Parathyroid adenoma (tissue), 2 donors: ENCODE data around the gene C19orf81.

Experiments used
- H2AFZ ChIP-seq: fragments of 300-600 bp; sonication (generic); one replicate; pipeline ENCODE4 v1.7.0; 2017; ENCODE audit warnings: antibody characterized with exemption, mild to moderate bottlenecking
- H3K27ac ChIP-seq: fragments of 300-600 bp; sonication (generic); one replicate; pipeline ENCODE4 v1.7.0; 2017
- H3K27me3 ChIP-seq: fragments of 300-600 bp; sonication (generic); one replicate; pipeline ENCODE4 v1.7.0; 2017; ENCODE audit warnings: low read length; ENCODE audit not compliant: control insufficient read depth, insufficient read depth
- H3K36me3 ChIP-seq: fragments of 300-600 bp; sonication (generic); one replicate; pipeline ENCODE4 v1.7.0; 2017; ENCODE audit warnings: low read length; ENCODE audit not compliant: control insufficient read depth, insufficient read depth
- H3K4me1 ChIP-seq: fragments of 300-600 bp; sonication (generic); one replicate; pipeline ENCODE4 v1.7.0; 2017; ENCODE audit warnings: control low read depth
- H3K4me2 ChIP-seq: fragments of 300-600 bp; sonication (generic); one replicate; pipeline ENCODE4 v1.7.0; 2017; ENCODE audit warnings: low read length
- H3K4me3 ChIP-seq: fragments of 300-600 bp; sonication (generic); one replicate; pipeline ENCODE4 v1.7.0; 2017; ENCODE audit warnings: low read depth, low read length
- H3K79me2 ChIP-seq: fragments of 300-600 bp; sonication (generic); one replicate; pipeline ENCODE4 v1.7.0; 2017; ENCODE audit warnings: control low read depth
- H3K9ac ChIP-seq: fragments of 300-600 bp; sonication (generic); one replicate; pipeline ENCODE4 v1.7.0; 2017; ENCODE audit warnings: mild to moderate bottlenecking
- H3K9me3 ChIP-seq: fragments of 300-600 bp; sonication (generic); one replicate; pipeline ENCODE4 v1.7.0; 2017; ENCODE audit warnings: low read length; ENCODE audit not compliant: control insufficient read depth
- TF ChIP-seq, protein P1 (sequence below): fragments of 300-600 bp; sonication (generic); IDR thresholded peaks from one replicate; pipeline ENCODE4 v1.7.0; 2017; ENCODE audit warnings: antibody characterized with exemption, mild to moderate bottlenecking
- donor health status: primary hyperparathyroidism.

C19orf81 gene

DNA sequence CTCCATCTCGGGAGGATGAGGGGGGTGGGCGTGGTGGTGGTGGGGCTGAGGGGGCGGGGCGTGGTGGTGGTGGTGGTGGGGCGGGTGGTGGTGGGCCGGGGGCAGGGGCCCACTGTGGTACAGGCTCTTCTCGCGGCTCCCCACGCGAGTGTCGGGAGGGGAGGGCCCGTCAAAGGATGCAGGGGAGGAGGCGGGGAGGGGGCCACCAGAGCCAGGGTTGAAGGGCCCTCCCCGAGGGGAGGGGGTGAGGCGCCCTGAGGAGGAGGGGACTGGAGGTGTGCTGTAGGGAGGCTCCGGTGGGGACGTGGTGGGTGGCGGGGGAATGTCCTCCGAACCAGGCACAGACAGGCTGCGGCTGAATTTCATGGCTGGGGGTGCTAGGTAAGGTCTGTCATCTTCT, 19.6 kb downstream of the C19orf81 start:
- no peaks in the 10 kb centered on the region for H3K79me2 ChIP-seq
- no peak overlapping the region for H3K27ac ChIP-seq
- H3K9ac ChIP-seq, result no peak overlapping the region
- no peak overlapping the region for H3K4me2 ChIP-seq
- no peak overlapping the region for H2AFZ ChIP-seq
- TF ChIP-seq, protein P1, sequence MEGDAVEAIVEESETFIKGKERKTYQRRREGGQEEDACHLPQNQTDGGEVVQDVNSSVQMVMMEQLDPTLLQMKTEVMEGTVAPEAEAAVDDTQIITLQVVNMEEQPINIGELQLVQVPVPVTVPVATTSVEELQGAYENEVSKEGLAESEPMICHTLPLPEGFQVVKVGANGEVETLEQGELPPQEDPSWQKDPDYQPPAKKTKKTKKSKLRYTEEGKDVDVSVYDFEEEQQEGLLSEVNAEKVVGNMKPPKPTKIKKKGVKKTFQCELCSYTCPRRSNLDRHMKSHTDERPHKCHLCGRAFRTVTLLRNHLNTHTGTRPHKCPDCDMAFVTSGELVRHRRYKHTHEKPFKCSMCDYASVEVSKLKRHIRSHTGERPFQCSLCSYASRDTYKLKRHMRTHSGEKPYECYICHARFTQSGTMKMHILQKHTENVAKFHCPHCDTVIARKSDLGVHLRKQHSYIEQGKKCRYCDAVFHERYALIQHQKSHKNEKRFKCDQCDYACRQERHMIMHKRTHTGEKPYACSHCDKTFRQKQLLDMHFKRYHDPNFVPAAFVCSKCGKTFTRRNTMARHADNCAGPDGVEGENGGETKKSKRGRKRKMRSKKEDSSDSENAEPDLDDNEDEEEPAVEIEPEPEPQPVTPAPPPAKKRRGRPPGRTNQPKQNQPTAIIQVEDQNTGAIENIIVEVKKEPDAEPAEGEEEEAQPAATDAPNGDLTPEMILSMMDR, result no peak
- H3K4me3 ChIP-seq, result no peak overlapping the region
- peaks cover 3% of the 10 kb centered on the region for H3K27me3 ChIP-seq
- H3K36me3 ChIP-seq, result no peaks in the 10 kb centered on the region
- H3K9me3 ChIP-seq, result no peaks in the 10 kb centered on the region
- H3K4me1 ChIP-seq, result no peaks in the 10 kb centered on the region

DNA sequence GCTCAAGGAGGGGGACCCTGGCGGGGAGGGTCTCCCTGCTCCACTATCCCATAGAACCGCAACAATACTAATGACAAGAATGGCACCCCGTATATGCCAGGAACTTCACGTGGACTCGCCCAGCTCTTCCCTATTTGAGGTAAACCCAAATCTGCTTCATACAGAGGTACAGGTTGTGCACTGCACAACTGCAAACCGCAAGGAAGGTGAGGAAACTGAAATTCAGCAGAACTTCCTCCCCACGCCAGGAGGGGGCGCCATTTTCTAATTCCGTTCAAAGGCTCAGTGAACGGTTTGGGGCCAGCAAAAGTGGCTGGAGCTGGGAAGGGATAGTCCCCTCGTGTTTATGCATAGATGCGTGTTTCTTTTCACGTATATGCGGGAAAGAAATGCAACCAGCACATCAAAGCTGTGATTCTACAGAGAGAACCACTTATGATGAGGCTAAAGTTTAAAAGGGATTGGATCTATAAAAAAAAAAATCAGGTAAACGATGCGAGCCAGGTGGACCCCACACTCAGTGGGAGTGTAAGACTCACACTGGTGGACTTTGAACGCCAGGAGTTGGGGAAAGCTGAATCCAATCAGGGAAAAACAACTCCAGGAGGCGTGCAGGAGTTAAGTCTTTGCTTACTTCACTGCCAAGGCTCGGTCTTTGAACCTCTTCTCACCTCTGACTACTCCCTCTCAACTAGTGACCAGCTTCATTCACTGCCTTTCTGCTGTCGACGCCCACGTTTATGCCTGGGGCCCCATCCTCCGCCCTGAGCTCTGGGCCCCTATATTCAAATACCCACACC, 20.3 kb downstream of the C19orf81 start:
- H3K9me3 ChIP-seq, result no peaks in the 10 kb centered on the region
- no peak overlapping the region for H3K27ac ChIP-seq
- no peaks in the 10 kb centered on the region for H3K36me3 ChIP-seq
- H3K4me2 ChIP-seq, result no peak overlapping the region
- H3K27me3 ChIP-seq, result peaks cover 3% of the 10 kb centered on the region
- H2AFZ ChIP-seq, result no peak overlapping the region
- H3K79me2 ChIP-seq, result no peaks in the 10 kb centered on the region
- H3K4me3 ChIP-seq, result no peak overlapping the region
- TF ChIP-seq, protein P1, result peak; percentile 74
- no peaks in the 10 kb centered on the region for H3K4me1 ChIP-seq
- H3K9ac ChIP-seq, result no peak overlapping the region

DNA sequence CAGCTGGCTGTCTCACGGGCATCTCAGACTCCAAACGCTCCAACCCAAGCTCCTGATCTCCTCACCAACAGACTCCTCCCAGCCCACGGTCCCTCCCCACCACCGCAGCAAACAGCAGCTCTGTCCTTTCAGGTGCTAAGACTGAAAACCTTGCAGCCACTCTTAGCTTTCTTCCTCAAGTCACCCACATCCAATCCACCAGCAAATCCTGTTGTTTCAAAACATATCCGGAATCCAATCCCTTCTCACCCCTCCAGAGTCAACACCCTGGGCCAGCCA, 20.8 kb downstream of the C19orf81 start:
- no peaks in the 10 kb centered on the region for H3K36me3 ChIP-seq
- peaks cover 3% of the 10 kb centered on the region for H3K27me3 ChIP-seq

DNA sequence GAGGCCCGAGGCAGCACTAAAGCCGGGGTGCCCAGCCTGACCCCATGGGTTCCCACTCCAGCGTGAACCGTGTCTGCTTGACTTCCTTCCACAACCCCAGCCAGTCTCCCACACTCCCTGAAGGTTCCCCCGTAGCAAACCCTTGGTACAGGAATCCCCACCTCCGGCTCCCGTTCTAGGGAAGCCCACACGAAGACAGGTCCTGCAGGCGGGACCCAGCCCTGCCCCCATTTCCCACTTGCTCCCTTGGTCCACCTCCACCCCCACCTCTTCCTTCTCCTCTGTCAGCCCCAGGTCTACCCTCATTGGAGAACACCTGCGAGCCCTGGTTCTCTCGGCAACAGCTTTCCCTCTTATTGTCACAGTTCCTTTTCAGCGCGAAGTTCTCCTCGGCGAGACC, 23.9 kb downstream of the C19orf81 start:
- Histone ChIP-seq H3K4me1 (no peaks in the 10 kb centered on the region), H3K9ac (no peak overlapping the region), H2AFZ (no peak overlapping the region), H3K4me2 (no peak overlapping the region), H3K79me2 (no peaks in the 10 kb centered on the region), H3K36me3 (no peaks in the 10 kb centered on the region), H3K9me3 (no peaks in the 10 kb centered on the region), H3K4me3 (no peak overlapping the region), H3K27ac (no peak overlapping the region), H3K27me3 (no peaks in the 10 kb centered on the region)
- TF ChIP-seq, protein P1, result no peak

More for the DNA sequence above, 20.8 kb downstream of the C19orf81 start:
- H3K9me3 ChIP-seq, result no peaks in the 10 kb centered on the region
- TF ChIP-seq, protein P1, result no peak
- H3K4me2 ChIP-seq, result no peak overlapping the region
- no peaks in the 10 kb centered on the region for H3K4me1 ChIP-seq
- H3K27ac ChIP-seq, result no peak overlapping the region
- peak overlapping the region; percentile 20 for H2AFZ ChIP-seq
- no peak overlapping the region for H3K4me3 ChIP-seq
- no peaks in the 10 kb centered on the region for H3K79me2 ChIP-seq
- H3K9ac ChIP-seq, result no peak overlapping the region

DNA sequence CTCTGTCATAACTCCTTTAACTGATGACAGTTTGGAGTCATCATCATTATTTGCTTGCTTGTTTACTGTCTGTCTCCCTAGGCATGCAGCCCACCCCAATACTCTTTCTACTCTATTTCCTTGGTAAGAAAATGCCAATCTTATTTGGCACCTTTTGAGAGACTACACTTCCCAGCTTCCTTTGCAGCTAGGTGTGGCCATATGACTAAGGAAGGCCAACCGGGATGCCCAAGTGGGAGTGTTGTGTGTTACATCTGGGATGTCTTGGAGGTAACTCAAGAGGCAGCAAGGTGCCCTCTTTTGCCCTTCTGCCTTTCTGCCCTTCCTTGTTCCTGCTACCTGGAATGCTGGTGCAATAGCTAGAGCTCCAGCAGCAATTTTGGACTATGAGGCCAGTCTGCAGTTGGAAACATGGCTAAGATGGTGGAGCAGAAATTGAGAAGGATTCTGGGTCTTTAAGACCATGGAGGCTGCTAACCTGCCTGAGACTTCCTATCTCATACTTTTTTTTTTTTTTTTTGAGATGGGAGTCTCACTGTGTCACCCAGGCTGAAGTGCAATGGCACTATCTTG, 27.5 kb downstream of the C19orf81 start:
- no peaks in the 10 kb centered on the region for H3K9me3 ChIP-seq
- H3K4me2 ChIP-seq, result no peak overlapping the region
- no peaks in the 10 kb centered on the region for H3K79me2 ChIP-seq
- no peaks in the 10 kb centered on the region for H3K4me1 ChIP-seq
- no peak overlapping the region for H3K9ac ChIP-seq
- no peak overlapping the region for H2AFZ ChIP-seq
- TF ChIP-seq, protein P1, result no peak
- H3K27ac ChIP-seq, result no peak overlapping the region
- no peaks in the 10 kb centered on the region for H3K27me3 ChIP-seq
- H3K4me3 ChIP-seq, result no peak overlapping the region
- no peaks in the 10 kb centered on the region for H3K36me3 ChIP-seq
